ELR (cell line): ENCODE data around the gene CDK11A.
A peak's percentile ranks its signal among the peaks of the same experiment; 100 is the strongest.

Source experiments
- DNase-seq: peaks from one replicate; pipeline ENCODE4 v3.0.0-alpha.2; 2015; ENCODE audit warnings: low read depth

CDK11A gene

GRCh38 chr1:1724035-1724864 lies at the start of gene CDK11A:
Gene CDK11A, minus strand, starts transcription at chr1:1724357. Its CDS starts 1,539 bp downstream, at chr1:1722818.
- peak; percentile 100 for DNase-seq

- DNase-seq = no peak
These were observed 49.7 kb upstream of the CDK11A start for GRCh38 chr1:1773874-1774273.

GRCh38 chr1:1771096-1771495 lies 46.9 kb upstream of the CDK11A start:
- DNase-seq = no peak

GRCh38 chr1:1770102-1770501 lies 45.9 kb upstream of the CDK11A start:
- DNase-seq = no peak

- no peak for DNase-seq
These were observed 44.3 kb upstream of the CDK11A start for GRCh38 chr1:1768249-1768992.

GRCh38 chr1:1764876-1765470 lies 40.8 kb upstream of the CDK11A start:
- DNase-seq = no peak

- no peak for DNase-seq
These were observed 39.8 kb upstream of the CDK11A start for GRCh38 chr1:1763657-1764621.

- no peak for DNase-seq
These were observed 37.6 kb upstream of the CDK11A start for GRCh38 chr1:1761504-1762376.

GRCh38 chr1:1760715-1761114 lies 36.6 kb upstream of the CDK11A start:
- DNase-seq = no peak

- no peak for DNase-seq
These were observed 36.1 kb upstream of the CDK11A start for GRCh38 chr1:1760345-1760650.

- DNase-seq = no peak
These were observed 35.5 kb upstream of the CDK11A start for GRCh38 chr1:1759456-1760344.

GRCh38 chr1:1758692-1759455 lies 34.7 kb upstream of the CDK11A start:
- DNase-seq = no peak

GRCh38 chr1:1758059-1758621 lies 34.0 kb upstream of the CDK11A start:
- DNase-seq = no peak

- no peak for DNase-seq
These were observed 33.4 kb upstream of the CDK11A start for GRCh38 chr1:1757422-1758058.

- DNase-seq = no peak
These were observed 32.7 kb upstream of the CDK11A start for GRCh38 chr1:1756661-1757421.

- DNase-seq = no peak
These were observed 31.7 kb upstream of the CDK11A start for GRCh38 chr1:1755852-1756251.

- no peak for DNase-seq
These were observed 31.3 kb upstream of the CDK11A start for GRCh38 chr1:1755426-1755825.
